ENCODE results near the gene TMEM120A. TPM values are rescaled to one million over a fixed set of nuclear protein-coding genes. Genes with fewer than 3 reads are reported as not detected.

The TMEM120A gene
- total and polyA plus RNA-seq, 10 of the 15 experiments (the other 5 are each of a cell fraction or from before 2014, with no cell fraction given) = 0.43 to 86.6 (median 18.5) TPM

GRCh38 chr7:76000566-76000965 is 6.2 kb upstream of the TMEM120A start:
- no peak overlapping the region for H3K4me3 ChIP-seq
- H3K79me2 ChIP-seq (ENCODE audit: control insufficient read depth, insufficient read depth, low read length) = no peaks in the 10 kb centered on the region
- no peaks in the 10 kb centered on the region for H4K20me1 ChIP-seq (ENCODE audit: control insufficient read depth, insufficient read depth)
- 89% methylated on average over 11 of the region's 11 CpGs for WGBS (ENCODE audit: insufficient coverage, insufficient replicate concordance, low lambda C conversion rate, missing lambda C conversion rate)
- CTCF ChIA-PET = no interaction called here
- FAIRE-seq (no peak), DNase-seq (ENCODE audit: low read depth, low spot score) (no peak), ATAC-seq (no peak)
- RAD21 ChIA-PET (ENCODE audit: unreplicated experiment) = no interaction called here
- H3K4me2 ChIP-seq (ENCODE audit: control insufficient read depth, insufficient read depth) = no peak overlapping the region
- BruUV-seq (replicated peaks) = no TSS peak
- SMC1A ChIA-PET (ENCODE audit: uncharacterized antibody, unreplicated experiment) = no interaction called here
- H3K36me3 ChIP-seq (ENCODE audit: control insufficient read depth in 2 of 2, insufficient read depth in 2 of 2, low read length in 1 of 2) = peaks cover 3 to 8% of the 10 kb centered on the region in 2 experiments; a peak in 2 of 4 replicates
- no peaks in the 10 kb centered on the region for H3K9me3 ChIP-seq (replicated peaks; ENCODE audit: control insufficient read depth, insufficient read depth, low read length)
- H3K4me1 ChIP-seq (ENCODE audit: control insufficient read depth, insufficient read depth, low read length) = no peaks in the 10 kb centered on the region
- POLR2A ChIA-PET = no interaction called here
- intact Hi-C loops (cut with micrococcal nuclease; ENCODE audit: unreplicated experiment) = no loop called here
- no peak overlapping the region for H2AFZ ChIP-seq (ENCODE audit: control insufficient read depth, low read depth, low read length)
- no peaks in the 10 kb centered on the region for H3K27me3 ChIP-seq (replicated peaks in 1 of 2; ENCODE audit: control insufficient read depth in 2 of 2, insufficient read depth in 2 of 2, low read length in 1 of 2)
- in situ Hi-C loops (cut with MboI) = no loop called here
- H3K9ac ChIP-seq (ENCODE audit: control insufficient read depth, insufficient read depth, low read length) = no peak overlapping the region
- H3K27ac ChIP-seq (ENCODE audit: control insufficient read depth, insufficient read depth) = no peak overlapping the region
- TF ChIP-seq WRNIP1 (IDR thresholded peaks at IDR 0.05; ENCODE audit: borderline replicate concordance, low read depth, low read length) = no peak
- TF ChIP-seq, protein P1, sequence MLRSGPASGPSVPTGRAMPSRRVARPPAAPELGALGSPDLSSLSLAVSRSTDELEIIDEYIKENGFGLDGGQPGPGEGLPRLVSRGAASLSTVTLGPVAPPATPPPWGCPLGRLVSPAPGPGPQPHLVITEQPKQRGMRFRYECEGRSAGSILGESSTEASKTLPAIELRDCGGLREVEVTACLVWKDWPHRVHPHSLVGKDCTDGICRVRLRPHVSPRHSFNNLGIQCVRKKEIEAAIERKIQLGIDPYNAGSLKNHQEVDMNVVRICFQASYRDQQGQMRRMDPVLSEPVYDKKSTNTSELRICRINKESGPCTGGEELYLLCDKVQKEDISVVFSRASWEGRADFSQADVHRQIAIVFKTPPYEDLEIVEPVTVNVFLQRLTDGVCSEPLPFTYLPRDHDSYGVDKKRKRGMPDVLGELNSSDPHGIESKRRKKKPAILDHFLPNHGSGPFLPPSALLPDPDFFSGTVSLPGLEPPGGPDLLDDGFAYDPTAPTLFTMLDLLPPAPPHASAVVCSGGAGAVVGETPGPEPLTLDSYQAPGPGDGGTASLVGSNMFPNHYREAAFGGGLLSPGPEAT (IDR thresholded peaks at IDR 0.05; ENCODE audit: low read depth) = no peak
- TF ChIP-seq REST (IDR thresholded peaks at IDR 0.05; ENCODE audit: low read depth, low read length) = no peak
- TF ChIP-seq NRF1 (conservative IDR thresholded peaks at IDR 0.05; ENCODE audit: low read depth, low read length) = no peak
- TF ChIP-seq, protein P2, sequence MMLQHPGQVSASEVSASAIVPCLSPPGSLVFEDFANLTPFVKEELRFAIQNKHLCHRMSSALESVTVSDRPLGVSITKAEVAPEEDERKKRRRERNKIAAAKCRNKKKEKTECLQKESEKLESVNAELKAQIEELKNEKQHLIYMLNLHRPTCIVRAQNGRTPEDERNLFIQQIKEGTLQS (IDR thresholded peaks at IDR 0.05; ENCODE audit: borderline replicate concordance, extremely low read depth, low read depth, low read length) = no peak
- no peak for TF ChIP-seq RFX5 (IDR thresholded peaks at IDR 0.05; ENCODE audit: low read depth, low read length)
- TF ChIP-seq, protein P3, sequence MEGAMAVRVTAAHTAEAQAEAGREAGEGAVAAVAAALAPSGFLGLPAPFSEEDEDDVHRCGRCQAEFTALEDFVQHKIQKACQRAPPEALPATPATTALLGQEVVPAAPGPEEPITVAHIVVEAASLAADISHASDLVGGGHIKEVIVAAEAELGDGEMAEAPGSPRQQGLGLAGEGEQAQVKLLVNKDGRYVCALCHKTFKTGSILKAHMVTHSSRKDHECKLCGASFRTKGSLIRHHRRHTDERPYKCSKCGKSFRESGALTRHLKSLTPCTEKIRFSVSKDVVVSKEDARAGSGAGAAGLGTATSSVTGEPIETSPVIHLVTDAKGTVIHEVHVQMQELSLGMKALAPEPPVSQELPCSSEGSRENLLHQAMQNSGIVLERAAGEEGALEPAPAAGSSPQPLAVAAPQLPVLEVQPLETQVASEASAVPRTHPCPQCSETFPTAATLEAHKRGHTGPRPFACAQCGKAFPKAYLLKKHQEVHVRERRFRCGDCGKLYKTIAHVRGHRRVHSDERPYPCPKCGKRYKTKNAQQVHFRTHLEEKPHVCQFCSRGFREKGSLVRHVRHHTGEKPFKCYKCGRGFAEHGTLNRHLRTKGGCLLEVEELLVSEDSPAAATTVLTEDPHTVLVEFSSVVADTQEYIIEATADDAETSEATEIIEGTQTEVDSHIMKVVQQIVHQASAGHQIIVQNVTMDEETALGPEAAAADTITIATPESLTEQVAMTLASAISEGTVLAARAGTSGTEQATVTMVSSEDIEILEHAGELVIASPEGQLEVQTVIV (IDR thresholded peaks at IDR 0.05; ENCODE audit: borderline replicate concordance, partially characterized antibody) = no peak
- no peak for TF ChIP-seq MXI1 (IDR thresholded peaks at IDR 0.05; ENCODE audit: low read depth, low read length)
- no peak for TF ChIP-seq ELK1 (IDR thresholded peaks at IDR 0.05; ENCODE audit: low read depth, low read length)
- TF ChIP-seq NFIC (IDR thresholded peaks at IDR 0.05; ENCODE audit: low read depth, low read length) = no peak
- no peak for TF ChIP-seq ZZZ3 (IDR thresholded peaks at IDR 0.05; ENCODE audit: control insufficient read depth, insufficient read length, low read depth)
- TF ChIP-seq, protein P4, sequence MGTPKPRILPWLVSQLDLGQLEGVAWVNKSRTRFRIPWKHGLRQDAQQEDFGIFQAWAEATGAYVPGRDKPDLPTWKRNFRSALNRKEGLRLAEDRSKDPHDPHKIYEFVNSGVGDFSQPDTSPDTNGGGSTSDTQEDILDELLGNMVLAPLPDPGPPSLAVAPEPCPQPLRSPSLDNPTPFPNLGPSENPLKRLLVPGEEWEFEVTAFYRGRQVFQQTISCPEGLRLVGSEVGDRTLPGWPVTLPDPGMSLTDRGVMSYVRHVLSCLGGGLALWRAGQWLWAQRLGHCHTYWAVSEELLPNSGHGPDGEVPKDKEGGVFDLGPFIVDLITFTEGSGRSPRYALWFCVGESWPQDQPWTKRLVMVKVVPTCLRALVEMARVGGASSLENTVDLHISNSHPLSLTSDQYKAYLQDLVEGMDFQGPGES (IDR thresholded peaks at IDR 0.05) = no peak
- TF ChIP-seq NR2C1 (IDR thresholded peaks at IDR 0.05) = no peak

Measured in GM12878 (cell line).